NCI-H510A (cell line): ENCODE measurements around the gene ATG14.

Experiments
- DNase-seq: peaks from one replicate; lab custom pipeline; 2025; lab: John Stamatoyannopoulos, UW

ATG14 gene

GRCh38 chr14:55350461-55350860 is 61.2 kb downstream of the ATG14 start:
- DNase-seq, result no peak

GRCh38 chr14:55349565-55349964 is 62.1 kb downstream of the ATG14 start:
- no peak for DNase-seq

GRCh38 chr14:55348766-55349453 is 62.7 kb downstream of the ATG14 start:
- DNase-seq, result no peak

GRCh38 chr14:55347748-55348147 is 63.9 kb downstream of the ATG14 start:
- DNase-seq, result no peak

DNA sequence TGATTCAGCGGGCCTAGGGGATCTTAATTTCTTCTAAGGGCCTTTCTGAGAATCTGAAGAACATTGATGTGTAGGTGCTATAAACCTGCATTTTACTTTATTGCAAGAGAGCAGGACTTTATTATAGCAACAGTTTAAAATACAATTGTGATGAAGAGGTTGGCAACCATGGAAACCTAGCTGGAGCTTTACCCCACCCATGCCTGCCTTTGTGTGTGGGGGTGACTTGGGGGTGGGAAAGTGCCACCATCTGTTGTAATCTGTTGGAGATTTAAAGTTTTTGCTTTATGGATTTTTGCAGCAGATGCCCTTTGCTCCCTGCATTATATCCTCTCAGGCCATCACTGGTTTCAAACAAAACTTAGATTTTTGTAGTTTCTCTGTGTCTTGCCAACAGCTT is 64.6 kb downstream of the ATG14 start:
- DNase-seq, result no peak

DNA sequence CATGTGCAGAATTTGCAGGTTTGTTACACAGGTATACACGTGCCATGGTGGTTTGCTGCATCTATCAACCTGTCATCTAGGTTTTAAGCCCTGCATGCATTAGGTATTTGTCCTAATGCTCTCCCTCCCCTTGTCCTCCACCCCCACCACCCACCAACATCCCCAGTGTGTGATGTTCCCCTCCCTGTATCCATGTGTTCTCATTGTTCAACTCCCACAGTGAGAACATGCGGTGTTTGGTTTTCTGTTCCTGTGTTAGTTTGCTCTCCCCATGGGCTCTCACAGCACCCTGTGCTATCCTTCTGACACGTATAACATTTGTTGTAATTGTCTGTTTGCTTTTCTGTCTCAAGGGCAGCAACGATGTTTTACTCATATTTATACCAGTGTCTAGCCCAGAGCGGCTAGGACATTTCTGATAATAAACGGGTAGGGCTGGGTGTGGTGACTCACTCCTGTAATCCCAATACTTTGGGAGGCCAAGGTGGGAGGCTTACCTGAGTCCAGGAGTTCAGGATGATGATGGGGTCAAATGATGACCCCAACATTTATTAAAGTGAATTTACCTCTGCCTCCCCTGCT is 67.0 kb downstream of the ATG14 start:
- DNase-seq, result peak; percentile 30

DNA sequence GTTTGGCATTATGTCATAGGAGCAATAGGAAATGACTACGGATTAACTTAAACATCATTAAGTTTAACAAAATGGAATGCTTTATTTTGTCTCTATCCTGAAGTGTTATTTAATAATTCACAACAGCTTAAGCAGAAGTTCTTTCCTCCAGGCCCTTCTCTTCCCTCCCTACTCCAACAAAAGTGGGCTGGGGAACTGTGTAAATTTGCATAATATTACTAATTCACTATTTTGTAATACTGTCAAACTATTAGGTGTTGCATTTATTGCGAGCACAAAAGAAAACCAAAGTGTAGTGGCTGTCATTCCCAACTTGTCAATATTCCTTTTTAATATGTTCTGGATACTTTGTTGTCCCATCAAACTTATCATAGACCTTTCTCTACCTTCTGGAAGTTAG is 69.8 kb downstream of the ATG14 start:
- DNase-seq, result no peak

GRCh38 chr14:55340482-55340881 is 71.1 kb downstream of the ATG14 start:
- peak; percentile 37 for DNase-seq

DNA sequence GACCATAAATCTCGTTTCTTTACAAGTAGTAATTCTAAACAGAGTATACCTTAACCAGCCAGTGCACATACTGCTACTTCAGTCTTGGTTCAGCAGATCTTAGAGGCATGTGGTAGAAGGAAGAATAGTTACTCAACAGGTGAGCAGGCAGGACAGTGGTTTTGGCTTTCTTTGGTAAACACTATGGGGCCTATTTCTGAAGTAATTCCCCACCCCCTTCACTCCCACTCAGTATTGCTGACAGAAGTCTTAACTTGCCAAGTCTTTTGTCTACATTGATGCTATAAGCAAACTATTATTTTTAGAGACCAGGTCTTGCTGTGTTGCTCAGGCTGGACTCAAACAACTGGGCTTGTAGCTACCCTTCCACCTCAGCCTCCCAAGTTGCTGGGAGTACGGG is 71.9 kb downstream of the ATG14 start:
- no peak for DNase-seq

DNA sequence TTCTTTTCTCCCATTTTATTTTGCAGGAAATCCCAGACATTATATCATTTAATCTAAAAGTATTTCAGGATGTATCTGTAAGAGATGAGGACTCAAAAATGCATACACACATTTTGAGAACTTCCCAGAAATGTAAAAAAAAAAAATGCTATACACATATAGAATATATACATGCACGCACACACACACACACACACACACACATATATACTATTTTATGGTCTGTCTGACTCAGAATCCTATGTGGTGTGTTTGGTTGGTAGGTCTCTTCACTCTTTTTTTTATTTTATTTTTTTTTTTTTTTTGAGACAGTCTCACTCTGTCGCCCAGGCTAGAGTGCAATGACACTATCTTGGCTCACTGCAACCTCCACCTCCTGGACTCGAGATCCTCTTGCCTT is 74.9 kb downstream of the ATG14 start:
- no peak for DNase-seq

- no peak for DNase-seq
Measured at GRCh38 chr14:55336162-55336561, 75.5 kb downstream of the ATG14 start.

GRCh38 chr14:55333711-55334485 is 77.7 kb downstream of the ATG14 start:
- DNase-seq, result no peak

DNA sequence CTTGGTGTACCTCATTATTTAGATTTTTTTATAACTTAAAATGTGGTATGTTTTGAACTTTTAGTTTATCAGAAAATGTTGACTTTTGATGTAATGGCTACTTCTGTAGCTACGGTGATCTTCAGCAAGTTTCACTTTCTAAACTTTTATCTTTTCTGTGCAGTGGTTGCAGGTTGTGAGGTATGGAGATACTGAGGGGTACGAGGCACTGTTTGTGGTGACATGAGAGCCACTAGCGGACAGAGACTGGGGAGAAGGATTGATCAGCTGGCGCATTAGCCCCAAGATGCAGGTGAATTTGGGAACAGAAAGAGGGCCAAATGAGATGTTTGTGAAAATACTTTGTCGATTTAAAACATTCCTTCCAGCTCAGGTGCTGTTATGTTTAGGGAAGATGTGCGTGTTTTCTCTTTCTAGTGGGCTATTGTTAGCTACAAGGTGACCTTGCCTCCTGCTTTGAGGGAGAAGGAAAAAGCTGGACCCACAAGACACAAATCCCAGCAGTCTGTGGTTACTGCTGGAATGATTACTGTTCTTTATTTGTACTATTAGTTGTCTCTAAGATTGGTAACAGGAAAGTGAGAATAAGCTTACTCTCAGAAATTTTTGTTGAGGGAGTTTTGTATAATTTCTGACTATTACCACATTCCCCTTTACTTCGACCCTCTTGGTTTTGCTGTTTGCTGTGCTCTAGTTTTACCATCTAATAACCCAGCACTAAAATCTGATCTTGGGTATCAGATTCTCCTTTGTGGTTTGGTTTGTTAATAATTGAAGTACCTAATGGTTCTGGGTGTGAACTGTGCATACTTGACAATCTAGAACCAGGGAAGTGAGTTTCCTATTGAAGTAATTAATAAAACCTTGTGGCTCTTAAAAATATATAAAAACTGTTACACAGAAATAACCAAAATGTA is 78.7 kb downstream of the ATG14 start:
- no peak for DNase-seq

DNA sequence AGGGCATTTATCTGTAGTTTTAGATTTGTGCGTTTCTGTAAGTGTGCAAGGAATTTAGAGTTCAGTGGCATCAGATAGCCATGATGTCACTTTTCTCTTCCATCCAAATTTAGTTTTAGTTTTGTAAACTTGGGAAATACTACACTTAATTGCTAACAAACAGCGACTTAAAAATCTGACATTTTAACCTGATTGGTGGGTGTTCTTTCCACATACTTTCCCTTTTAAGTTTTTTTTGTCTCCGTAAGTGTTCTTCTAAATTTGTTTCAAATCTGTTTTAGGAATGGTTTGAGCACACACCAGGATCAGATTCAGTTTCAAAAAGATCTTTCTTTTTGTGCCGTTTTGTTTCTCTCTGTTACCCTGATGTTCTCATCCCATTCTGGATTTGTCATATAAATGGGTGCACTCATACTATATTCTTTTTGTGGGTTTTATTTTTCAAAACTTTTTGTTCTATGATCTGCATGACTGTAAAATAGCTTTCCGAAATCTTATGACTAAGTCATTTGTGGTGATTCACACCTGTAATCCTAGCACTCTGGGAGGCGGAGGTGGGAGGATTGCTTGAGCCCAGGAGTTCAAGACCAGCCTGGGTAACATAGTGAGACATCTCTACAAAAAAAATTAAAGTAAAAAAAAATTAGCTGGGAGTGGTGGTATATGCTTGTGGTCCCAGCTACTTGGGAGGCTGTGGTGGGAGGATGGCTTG is 81.5 kb downstream of the ATG14 start:
- DNase-seq, result no peak

- no peak for DNase-seq
Measured at GRCh38 chr14:55328317-55328716, 83.3 kb downstream of the ATG14 start.

DNA sequence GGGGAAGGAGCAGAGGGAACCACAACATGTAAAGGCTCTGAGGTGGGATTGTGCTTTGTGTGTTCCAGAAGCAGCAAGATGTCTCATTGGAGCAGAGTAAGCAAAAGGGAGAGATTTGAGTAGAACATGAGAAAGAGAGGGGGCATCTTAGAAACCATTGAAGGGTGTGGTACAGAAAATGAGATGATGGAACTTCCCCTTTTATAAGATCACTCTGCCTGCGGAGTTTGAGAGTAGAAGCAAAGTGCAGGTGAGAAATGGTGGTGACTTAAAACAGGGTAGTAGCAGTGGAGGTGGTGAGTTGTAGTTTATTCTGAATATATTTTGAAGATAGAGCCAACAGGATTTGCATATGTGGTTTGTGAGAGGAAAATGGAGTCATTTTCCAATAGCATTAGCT is 84.5 kb downstream of the ATG14 start:
- no peak for DNase-seq

GRCh38 chr14:55324812-55325211 is 86.8 kb downstream of the ATG14 start:
- no peak for DNase-seq

GRCh38 chr14:55323910-55324309 is 87.7 kb downstream of the ATG14 start:
- no peak for DNase-seq

GRCh38 chr14:55318694-55319093 is 92.9 kb downstream of the ATG14 start:
- DNase-seq, result no peak

DNA sequence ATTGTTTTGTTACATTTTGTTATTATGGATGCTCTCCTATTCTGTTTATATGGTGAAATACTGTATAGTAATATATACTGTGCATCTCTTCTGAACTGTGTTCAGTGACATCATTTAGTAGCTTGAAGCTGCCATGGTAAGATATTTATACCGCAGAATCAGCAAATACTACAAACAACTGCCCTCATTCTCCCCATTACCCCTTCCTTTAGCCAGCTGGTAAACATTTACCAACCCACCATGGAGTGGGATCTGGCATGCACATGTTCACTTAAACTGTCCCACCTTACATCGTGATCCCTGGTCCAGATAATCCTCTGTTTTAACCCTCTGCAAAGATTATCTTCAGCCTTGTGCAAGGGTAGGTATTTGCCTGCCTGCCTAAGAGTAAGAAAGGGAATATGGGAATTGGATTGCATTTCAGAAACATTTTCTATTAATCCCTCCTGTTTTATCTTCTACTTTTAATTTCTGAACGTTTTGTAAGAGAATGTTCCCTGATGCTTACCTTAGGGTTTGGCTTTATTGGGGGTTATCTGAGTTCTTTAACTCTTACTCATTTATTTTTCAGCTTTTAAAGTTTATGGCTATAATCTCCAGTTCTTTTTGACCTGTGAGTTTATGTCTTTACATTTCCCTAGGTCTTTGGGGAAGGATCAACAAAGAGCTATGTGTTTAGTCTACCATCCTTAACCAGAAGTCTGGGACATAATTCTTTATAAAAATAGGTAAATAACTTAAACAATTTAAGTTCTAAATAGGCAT is 93.9 kb downstream of the ATG14 start:
- no peak for DNase-seq

GRCh38 chr14:55316564-55316963 is 95.1 kb downstream of the ATG14 start:
- DNase-seq, result no peak
